Neural crest cell (in vitro differentiated cells): ENCODE data around the gene TSSK2. TPM values are rescaled to one million over a fixed set of nuclear protein-coding genes. Genes with fewer than 3 reads are reported as not detected.

ENCODE experiments used
- DNase-seq: peaks from one replicate; pipeline ENCODE4 v3.0.0; 2021; ENCODE audit warnings: low read depth, mixed read lengths, low spot score
- H3K27ac Mint-ChIP-seq: one replicate; pipeline ENCODE4 v1.8.0; 2021; ENCODE audit warnings: mild to moderate bottlenecking, mixed read lengths; ENCODE audit not compliant: unreplicated experiment
- H3K27me3 Mint-ChIP-seq: 2 replicates; pipeline ENCODE4 v1.8.0; 2021; ENCODE audit warnings: low read depth, mild to moderate bottlenecking, mixed read lengths
- H3K36me3 Mint-ChIP-seq: 2 replicates; pipeline ENCODE4 v1.8.0; 2021; ENCODE audit warnings: low read depth, mild to moderate bottlenecking, mixed read lengths
- H3K4me1 Mint-ChIP-seq: 2 replicates; pipeline ENCODE4 v1.8.0; 2021; ENCODE audit warnings: mixed read lengths
- H3K4me3 Mint-ChIP-seq: one replicate; pipeline ENCODE4 v1.8.0; 2021; ENCODE audit warnings: mild to moderate bottlenecking, mixed read lengths
- H3K9me3 Mint-ChIP-seq: 2 replicates; pipeline ENCODE4 v1.8.0; 2021; ENCODE audit warnings: mixed read lengths
- CTCF ChIP-seq: fragments of 200-600 bp; sonication (generic); conservative IDR thresholded peaks from 2 replicates; pipeline ENCODE4 v1.5.0; 2021; ENCODE audit warnings: antibody characterized with exemption, mild to moderate bottlenecking
- total RNA-seq: library from RNA; stranded (reverse); gene quantifications from 2 replicates; pipeline ENCODE4 v1.2.1, GENCODE V29; 2021

Gene TSSK2
- total RNA-seq, 1 donor from 2014 or later: not detected

- H3K4me1 Mint-ChIP-seq: peaks cover 38% of the 10 kb centered on the region
- H3K27ac Mint-ChIP-seq: peak overlapping the region; percentile 92
- H3K4me3 Mint-ChIP-seq: peak overlapping the region; percentile 95
- H3K9me3 Mint-ChIP-seq: no peaks in the 10 kb centered on the region
- H3K36me3 Mint-ChIP-seq: no peaks in the 10 kb centered on the region
- DNase-seq: no peak
- peaks cover 49% of the 10 kb centered on the region for H3K27me3 Mint-ChIP-seq
- TF ChIP-seq CTCF: no peak
Observed at GRCh38 chr22:19172213-19173046, 41.3 kb downstream of the TSSK2 start.

- TF ChIP-seq CTCF: no peak
- H3K36me3 Mint-ChIP-seq: no peaks in the 10 kb centered on the region
- H3K9me3 Mint-ChIP-seq: no peaks in the 10 kb centered on the region
- peaks cover 40% of the 10 kb centered on the region for H3K27me3 Mint-ChIP-seq
- H3K4me3 Mint-ChIP-seq: peak overlapping the region; percentile 95
- H3K4me1 Mint-ChIP-seq: peaks cover 36% of the 10 kb centered on the region
- no peak for DNase-seq
- peak overlapping the region; percentile 92 for H3K27ac Mint-ChIP-seq
Observed at GRCh38 chr22:19173047-19174035, 42.2 kb downstream of the TSSK2 start.

GRCh38 chr22:19174106-19175025 lies 43.3 kb downstream of the TSSK2 start:
- Mint-ChIP-seq H3K4me3 (peak overlapping the region; percentile 95), H3K36me3 (no peaks in the 10 kb centered on the region), H3K9me3 (no peaks in the 10 kb centered on the region), H3K27me3 (peaks cover 32% of the 10 kb centered on the region), H3K4me1 (peaks cover 33% of the 10 kb centered on the region), H3K27ac (no peak overlapping the region)
- DNase-seq: no peak
- no peak for TF ChIP-seq CTCF

GRCh38 chr22:19175026-19175601 lies 44.0 kb downstream of the TSSK2 start:
- H3K9me3 Mint-ChIP-seq: no peaks in the 10 kb centered on the region
- no peak for DNase-seq
- H3K4me3 Mint-ChIP-seq: peak overlapping the region; percentile 95
- H3K27me3 Mint-ChIP-seq: peaks cover 25% of the 10 kb centered on the region
- peaks cover 37% of the 10 kb centered on the region for H3K4me1 Mint-ChIP-seq
- no peak overlapping the region for H3K27ac Mint-ChIP-seq
- no peaks in the 10 kb centered on the region for H3K36me3 Mint-ChIP-seq
- no peak for TF ChIP-seq CTCF
